ENCODE measurements around the gene SFMBT2. TPM values are rescaled to one million over a fixed set of nuclear protein-coding genes. Genes with fewer than 3 reads are reported as not detected.
A peak's percentile ranks its signal among the peaks of the same experiment; 100 is the strongest.

SFMBT2 gene
- total RNA-seq, 4 donors from 2014 or later: 7.6 to 15.4 (median 10.8) TPM

DNA sequence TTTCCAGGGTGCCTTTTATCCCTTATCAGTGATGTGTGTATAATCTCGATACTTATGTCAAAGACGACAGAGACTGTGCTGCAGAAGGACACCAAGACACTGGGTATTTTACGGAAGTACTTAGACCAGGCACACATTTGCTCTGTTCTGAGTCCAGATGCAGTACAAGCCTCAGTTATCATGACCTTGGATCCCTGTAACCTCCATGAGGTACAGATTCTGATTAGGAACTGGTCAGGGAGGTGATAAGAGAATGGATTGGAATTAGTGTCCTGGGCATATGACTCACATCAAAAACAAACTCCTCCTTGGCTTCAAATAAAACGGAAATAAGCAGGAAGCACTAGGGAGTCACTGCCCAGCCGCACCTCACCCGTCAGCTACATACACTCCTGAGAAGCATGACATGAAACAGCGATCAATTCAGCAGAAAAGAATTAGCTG is 146.5 kb downstream of the SFMBT2 start:
- WGBS: 68% methylated on average over 7 of the region's 7 CpGs
- DNase-seq (ENCODE audit: extremely low spot score): no peak
- intact Hi-C loops (cut with DNase I): loop anchor here (5.0 kb wide), 1 partner anchor 342 kb away; no protein-coding TSS in a partner anchor
- Histone ChIP-seq H3K4me3 (no peak overlapping the region), H3K9me3 (no peaks in the 10 kb centered on the region), H3K27ac (replicated peaks in 1 of 4) (peak overlapping the region; percentile 58 to 83 (median 76)), H3K4me1 (peaks cover 37 to 79% (median 64%) of the 10 kb centered on the region in 4 donors), H3K27me3 (no peaks in the 10 kb centered on the region), H3K36me3 (no peaks in the 10 kb centered on the region)
- TF ChIP-seq POLR2AphosphoS5 (IDR thresholded peaks at IDR 0.05) (peak in 1 of 2 donors; percentile 23), EP300 (IDR thresholded peaks at IDR 0.05) (no peak)

DNA sequence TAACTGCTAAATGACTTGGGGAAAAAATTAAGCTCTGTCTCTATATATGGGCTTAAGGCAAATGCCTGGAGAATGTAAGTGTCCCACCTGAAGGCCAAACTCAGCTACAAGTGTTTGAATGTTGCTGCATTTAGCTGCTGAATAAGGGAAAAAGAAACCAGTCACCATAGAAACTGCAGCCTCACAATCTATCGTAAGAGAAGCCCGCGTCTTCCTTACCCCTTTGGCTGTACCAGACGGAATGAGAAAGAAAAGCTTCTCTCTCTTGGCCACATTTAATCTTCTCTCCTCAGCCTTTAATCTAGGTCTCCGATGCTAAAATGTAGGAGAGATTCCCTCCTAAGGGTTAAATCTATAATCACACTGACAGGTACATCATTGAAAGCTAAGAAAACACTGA is 147.2 kb downstream of the SFMBT2 start:
- intact Hi-C loops (cut with DNase I): loop anchor here (5.0 kb wide), 1 partner anchor 341 kb away; no protein-coding TSS in a partner anchor
- no peaks in the 10 kb centered on the region for H3K27me3 ChIP-seq
- no peak for DNase-seq (ENCODE audit: extremely low spot score)
- 89% methylated on average over 5 of the region's 5 CpGs for whole genome bisulfite sequencing
- H3K4me3 ChIP-seq: no peak overlapping the region
- TF ChIP-seq POLR2AphosphoS5 (IDR thresholded peaks at IDR 0.05): no peak
- TF ChIP-seq EP300 (IDR thresholded peaks at IDR 0.05): no peak
- no peak for TF ChIP-seq POLR2A (IDR thresholded peaks at IDR 0.05; ENCODE audit: low read depth)
- TF ChIP-seq, protein P1, sequence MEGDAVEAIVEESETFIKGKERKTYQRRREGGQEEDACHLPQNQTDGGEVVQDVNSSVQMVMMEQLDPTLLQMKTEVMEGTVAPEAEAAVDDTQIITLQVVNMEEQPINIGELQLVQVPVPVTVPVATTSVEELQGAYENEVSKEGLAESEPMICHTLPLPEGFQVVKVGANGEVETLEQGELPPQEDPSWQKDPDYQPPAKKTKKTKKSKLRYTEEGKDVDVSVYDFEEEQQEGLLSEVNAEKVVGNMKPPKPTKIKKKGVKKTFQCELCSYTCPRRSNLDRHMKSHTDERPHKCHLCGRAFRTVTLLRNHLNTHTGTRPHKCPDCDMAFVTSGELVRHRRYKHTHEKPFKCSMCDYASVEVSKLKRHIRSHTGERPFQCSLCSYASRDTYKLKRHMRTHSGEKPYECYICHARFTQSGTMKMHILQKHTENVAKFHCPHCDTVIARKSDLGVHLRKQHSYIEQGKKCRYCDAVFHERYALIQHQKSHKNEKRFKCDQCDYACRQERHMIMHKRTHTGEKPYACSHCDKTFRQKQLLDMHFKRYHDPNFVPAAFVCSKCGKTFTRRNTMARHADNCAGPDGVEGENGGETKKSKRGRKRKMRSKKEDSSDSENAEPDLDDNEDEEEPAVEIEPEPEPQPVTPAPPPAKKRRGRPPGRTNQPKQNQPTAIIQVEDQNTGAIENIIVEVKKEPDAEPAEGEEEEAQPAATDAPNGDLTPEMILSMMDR (IDR thresholded peaks at IDR 0.05): no peak
- no peaks in the 10 kb centered on the region for H3K36me3 ChIP-seq
- peaks cover 39 to 72% (median 57%) of the 10 kb centered on the region in 4 donors for H3K4me1 ChIP-seq
- H3K9me3 ChIP-seq: no peaks in the 10 kb centered on the region
- peak overlapping the region in 3 of 4 donors; percentile 8 to 83 (median 80) for H3K27ac ChIP-seq (replicated peaks in 1 of 4)

DNA sequence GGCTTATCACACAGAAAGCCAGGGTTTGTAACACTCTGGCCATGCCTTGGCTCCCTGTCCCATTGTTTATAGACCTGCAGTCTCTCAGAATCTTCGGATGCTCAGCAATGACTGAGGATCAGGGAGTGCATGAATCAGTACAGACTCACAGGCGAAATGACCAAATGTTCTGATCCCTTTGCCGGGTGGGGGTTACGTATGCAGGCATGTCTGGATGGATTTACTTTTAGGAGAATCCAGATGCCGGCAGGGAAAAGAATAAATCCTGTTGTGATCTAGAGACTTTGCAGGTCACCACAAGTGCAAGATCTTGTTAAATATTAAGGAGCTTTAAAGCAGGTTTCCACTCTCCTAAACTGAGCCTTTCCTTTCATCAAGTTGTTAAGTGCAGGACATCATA is 149.5 kb downstream of the SFMBT2 start:
- Histone ChIP-seq H3K4me3 (no peak overlapping the region), H3K27me3 (no peaks in the 10 kb centered on the region), H3K4me1 (peaks cover 39 to 60% (median 54%) of the 10 kb centered on the region in 4 donors), H3K36me3 (no peaks in the 10 kb centered on the region), H3K27ac (replicated peaks in 1 of 4) (peak overlapping the region; percentile 73 to 83 (median 77)), H3K9me3 (no peaks in the 10 kb centered on the region)
- DNase-seq (ENCODE audit: extremely low spot score): no peak
- WGBS: 75% methylated on average over 4 of the region's 5 CpGs
- intact Hi-C loops (cut with DNase I): loop anchor here (2.0 to 5.0 kb wide), 2 partner anchors 147 to 339 kb away; no protein-coding TSS in a partner anchor
- TF ChIP-seq, protein P1 (IDR thresholded peaks at IDR 0.05): no peak
- TF ChIP-seq POLR2AphosphoS5 (IDR thresholded peaks at IDR 0.05) (peak in 1 of 2 donors; percentile 26), POLR2A (IDR thresholded peaks at IDR 0.05; ENCODE audit: low read depth) (no peak), EP300 (IDR thresholded peaks at IDR 0.05) (peak; percentile 64)

DNA sequence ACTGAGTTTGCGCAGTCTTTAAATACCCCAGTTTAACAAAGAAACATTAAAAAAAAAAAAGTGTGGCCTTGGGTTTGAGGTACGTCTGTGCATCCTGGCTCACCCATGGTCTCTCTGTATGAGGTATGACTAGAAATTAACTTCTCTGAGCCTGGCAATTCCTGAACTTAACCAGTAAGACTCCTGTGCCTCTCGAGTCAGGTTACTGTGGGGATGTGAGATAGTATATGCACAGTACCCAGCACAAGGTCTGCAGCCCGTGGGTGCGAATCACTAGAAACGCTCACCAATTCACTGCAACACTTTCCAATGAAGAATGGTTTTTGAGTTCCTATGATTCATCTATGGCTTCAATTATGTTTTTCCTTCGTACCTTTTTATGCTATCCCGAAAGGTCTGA is 149.9 kb downstream of the SFMBT2 start:
- DNase-seq (ENCODE audit: extremely low spot score): no peak
- 78% methylated on average over 8 of the region's 8 CpGs for WGBS
- no peaks in the 10 kb centered on the region for H3K27me3 ChIP-seq
- H3K4me1 ChIP-seq: peaks cover 39 to 56% (median 50%) of the 10 kb centered on the region in 4 donors
- intact Hi-C loops (cut with DNase I): loop anchor here (2.0 to 5.0 kb wide), 2 partner anchors 148 to 339 kb away; no protein-coding TSS in a partner anchor
- TF ChIP-seq EP300 (IDR thresholded peaks at IDR 0.05): no peak
- no peak for TF ChIP-seq POLR2AphosphoS5 (IDR thresholded peaks at IDR 0.05)
- TF ChIP-seq POLR2A (IDR thresholded peaks at IDR 0.05; ENCODE audit: low read depth): no peak
- TF ChIP-seq, protein P1 (IDR thresholded peaks at IDR 0.05): no peak
- no peak overlapping the region for H3K4me3 ChIP-seq
- H3K36me3 ChIP-seq: no peaks in the 10 kb centered on the region
- no peaks in the 10 kb centered on the region for H3K9me3 ChIP-seq
- H3K27ac ChIP-seq (replicated peaks in 1 of 4): peak overlapping the region; percentile 73 to 83 (median 77)

DNA sequence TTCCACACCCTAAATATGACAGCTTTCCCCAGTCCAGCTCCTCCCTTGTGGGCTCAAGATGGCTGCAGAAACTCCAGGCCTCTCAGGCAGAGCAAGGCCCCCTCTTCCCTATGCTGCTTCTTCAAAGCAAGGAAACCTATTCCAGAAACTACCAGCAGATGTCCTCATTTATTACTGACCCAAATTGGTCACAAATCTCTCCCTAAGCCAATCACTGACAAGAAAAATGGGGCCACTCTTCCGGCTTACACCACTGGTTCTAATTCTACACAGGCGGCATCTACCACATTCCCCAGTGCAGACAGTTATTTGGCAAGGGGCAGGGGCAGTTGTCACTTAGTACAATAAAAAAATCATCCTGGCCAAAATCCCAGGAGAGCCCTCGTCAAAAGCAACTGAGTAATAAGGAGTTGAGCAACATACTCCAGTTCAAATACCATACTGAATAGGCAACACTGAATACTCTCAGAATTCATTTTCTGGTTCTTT is 150.4 kb downstream of the SFMBT2 start:
- WGBS: 3% methylated on average over 3 of the region's 3 CpGs
- intact Hi-C loops (cut with DNase I): loop anchor here (2.0 to 5.0 kb wide), 2 partner anchors 148 to 338 kb away; no protein-coding TSS in a partner anchor
- TF ChIP-seq EP300 (IDR thresholded peaks at IDR 0.05) (no peak), POLR2A (IDR thresholded peaks at IDR 0.05; ENCODE audit: low read depth) (no peak), POLR2AphosphoS5 (IDR thresholded peaks at IDR 0.05) (peak; percentile 81 to 85)
- TF ChIP-seq, protein P1 (IDR thresholded peaks at IDR 0.05): peak; percentile 81 to 91 (median 88)
- no peaks in the 10 kb centered on the region for H3K36me3 ChIP-seq
- H3K27me3 ChIP-seq: no peaks in the 10 kb centered on the region
- H3K9me3 ChIP-seq: no peaks in the 10 kb centered on the region
- H3K27ac ChIP-seq (replicated peaks in 1 of 4): peak overlapping the region; percentile 76 to 83 (median 78)
- H3K4me3 ChIP-seq: no peak overlapping the region
- peaks cover 39 to 52% (median 45%) of the 10 kb centered on the region in 4 donors for H3K4me1 ChIP-seq
- DNase-seq (ENCODE audit: extremely low spot score): peak; percentile 96

All from esophagus muscularis mucosa (tissue), 4 donors.